ENCODE measurements around the gene NIPAL3. TPM values are rescaled to one million over a fixed set of nuclear protein-coding genes. Genes with fewer than 3 reads are reported as not detected.
"Not testable (repeated sequence)": the region's sequence is repeated elsewhere in the genome, so short reads cannot be mapped to it uniquely, and the experiment has no call there.

NIPAL3 gene
- total RNA-seq, 1 donor from 2014 or later, result 73.9 TPM

DNA sequence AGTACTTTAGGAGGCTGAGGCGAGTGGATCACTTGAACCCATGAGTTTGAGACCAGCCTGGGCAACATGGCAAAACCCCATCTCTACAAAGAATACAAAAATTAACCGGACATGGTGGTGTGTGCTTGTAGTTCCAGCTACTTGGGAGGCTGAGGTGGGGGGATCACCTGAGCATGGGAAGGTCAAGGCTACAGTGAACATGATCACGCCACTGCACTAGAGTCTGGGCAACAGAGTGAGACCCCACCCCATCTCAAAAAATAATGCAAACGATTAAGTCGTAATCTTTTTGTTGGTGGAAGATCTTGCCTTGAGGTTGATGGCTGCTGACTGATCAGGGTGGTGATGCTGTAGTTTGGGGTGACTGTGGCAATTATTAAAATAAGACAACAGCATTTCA lies 93.3 kb downstream of the NIPAL3 start:
- intact Hi-C loops (cut with DNase I), result no loop called here
- Histone ChIP-seq H3K27ac (no peak overlapping the region), H3K27me3 (no peaks in the 10 kb centered on the region), H3K9me3 (no peaks in the 10 kb centered on the region), H3K36me3 (no peaks in the 10 kb centered on the region), H3K4me1 (no peaks in the 10 kb centered on the region), H3K4me3 (no peak overlapping the region)
- TF ChIP-seq, protein P1, sequence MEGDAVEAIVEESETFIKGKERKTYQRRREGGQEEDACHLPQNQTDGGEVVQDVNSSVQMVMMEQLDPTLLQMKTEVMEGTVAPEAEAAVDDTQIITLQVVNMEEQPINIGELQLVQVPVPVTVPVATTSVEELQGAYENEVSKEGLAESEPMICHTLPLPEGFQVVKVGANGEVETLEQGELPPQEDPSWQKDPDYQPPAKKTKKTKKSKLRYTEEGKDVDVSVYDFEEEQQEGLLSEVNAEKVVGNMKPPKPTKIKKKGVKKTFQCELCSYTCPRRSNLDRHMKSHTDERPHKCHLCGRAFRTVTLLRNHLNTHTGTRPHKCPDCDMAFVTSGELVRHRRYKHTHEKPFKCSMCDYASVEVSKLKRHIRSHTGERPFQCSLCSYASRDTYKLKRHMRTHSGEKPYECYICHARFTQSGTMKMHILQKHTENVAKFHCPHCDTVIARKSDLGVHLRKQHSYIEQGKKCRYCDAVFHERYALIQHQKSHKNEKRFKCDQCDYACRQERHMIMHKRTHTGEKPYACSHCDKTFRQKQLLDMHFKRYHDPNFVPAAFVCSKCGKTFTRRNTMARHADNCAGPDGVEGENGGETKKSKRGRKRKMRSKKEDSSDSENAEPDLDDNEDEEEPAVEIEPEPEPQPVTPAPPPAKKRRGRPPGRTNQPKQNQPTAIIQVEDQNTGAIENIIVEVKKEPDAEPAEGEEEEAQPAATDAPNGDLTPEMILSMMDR (IDR thresholded peaks at IDR 0.05), result no peak
- no peak for DNase-seq (ENCODE audit: low spot score in 2 of 2)

DNA sequence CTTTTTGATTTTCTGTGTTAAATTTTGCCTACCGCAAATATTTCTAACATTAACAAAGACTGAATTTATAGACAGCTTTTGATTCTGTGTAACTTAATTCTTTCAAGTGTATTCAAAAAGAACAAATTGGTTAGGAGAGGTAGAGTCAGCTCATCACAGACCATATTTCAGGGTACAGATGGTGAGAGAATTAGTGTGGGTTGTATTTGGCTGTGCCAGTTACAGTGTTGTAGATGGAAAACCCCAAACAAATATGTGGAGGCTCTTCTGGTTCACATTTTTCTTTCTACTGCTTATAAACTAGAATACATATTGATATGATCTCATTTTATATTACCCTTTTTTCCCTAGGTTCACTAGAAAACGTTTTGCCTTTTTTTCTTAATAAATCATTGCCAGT lies 98.1 kb downstream of the NIPAL3 start:
- TF ChIP-seq, protein P1 (IDR thresholded peaks at IDR 0.05), result no peak
- Histone ChIP-seq H3K27ac (no peak overlapping the region), H3K9me3 (no peaks in the 10 kb centered on the region), H3K36me3 (no peaks in the 10 kb centered on the region), H3K4me3 (no peak overlapping the region), H3K4me1 (no peaks in the 10 kb centered on the region), H3K27me3 (no peaks in the 10 kb centered on the region)
- no peak for DNase-seq (ENCODE audit: low spot score in 2 of 2)
- intact Hi-C loops (cut with DNase I), result no loop called here

- Histone ChIP-seq H3K36me3 (no peaks in the 10 kb centered on the region), H3K4me3 (no peak overlapping the region), H3K4me1 (no peaks in the 10 kb centered on the region), H3K9me3 (no peaks in the 10 kb centered on the region), H3K27ac (no peak overlapping the region), H3K27me3 (no peaks in the 10 kb centered on the region)
- intact Hi-C loops (cut with DNase I), result no loop called here
- TF ChIP-seq, protein P1 (IDR thresholded peaks at IDR 0.05), result no peak
- no peak for DNase-seq (ENCODE audit: low spot score in 2 of 2)
Observed at GRCh38 chr1:24514946-24515345, 99.3 kb downstream of the NIPAL3 start.

DNA sequence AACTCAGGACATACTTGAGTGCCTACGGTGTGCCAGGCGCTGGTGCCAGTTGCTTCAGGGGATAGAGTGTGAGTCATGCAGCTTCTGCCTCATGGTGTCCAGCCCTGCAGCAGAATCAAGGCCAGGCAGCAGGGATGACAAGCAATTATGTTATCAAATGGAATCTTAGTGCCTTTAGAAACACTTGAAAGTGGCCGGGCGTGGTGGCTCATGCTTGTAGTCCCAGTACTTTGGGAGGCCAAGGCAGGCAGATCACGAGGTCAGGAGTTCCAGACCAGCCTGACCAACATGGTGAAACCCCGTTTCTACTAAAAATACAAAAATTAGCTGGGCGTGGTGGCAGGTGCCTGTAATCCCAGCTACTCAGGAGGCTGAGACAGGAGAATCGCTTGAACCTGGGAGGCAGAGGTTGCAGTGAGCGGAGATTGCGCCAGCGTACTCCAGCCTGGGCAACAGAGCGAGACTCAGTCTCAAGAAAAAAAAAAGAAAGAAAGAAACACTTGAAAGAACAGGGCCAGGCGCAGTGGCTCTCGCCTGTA lies 100.1 kb downstream of the NIPAL3 start:
- DNase-seq (ENCODE audit: low spot score in 2 of 2); H3K27ac ChIP-seq; H3K27me3 ChIP-seq; intact Hi-C loops (cut with DNase I); H3K4me1 ChIP-seq; H3K4me3 ChIP-seq; H3K9me3 ChIP-seq; H3K36me3 ChIP-seq: not testable (repeated sequence)

DNA sequence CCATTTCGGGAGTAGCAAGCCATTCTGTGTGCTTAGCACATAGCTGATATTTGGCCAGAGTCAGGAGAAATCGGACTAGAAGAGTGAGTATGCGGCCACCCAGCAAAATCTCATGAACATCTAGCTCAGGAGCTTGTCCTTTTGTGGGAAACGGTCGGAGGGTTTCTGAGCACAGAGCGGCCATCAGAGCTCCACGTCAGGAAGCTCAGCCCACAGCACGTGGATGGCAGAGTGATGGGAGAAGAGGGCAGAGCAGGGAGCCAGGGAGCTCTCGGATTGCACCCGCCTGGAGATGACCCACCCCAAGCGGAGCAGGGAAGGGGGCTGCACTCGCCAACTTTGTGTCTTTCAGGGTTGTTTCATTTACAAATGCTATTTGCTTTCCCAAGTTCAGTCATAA lies 100.9 kb downstream of the NIPAL3 start:
- Histone ChIP-seq H3K9me3 (no peaks in the 10 kb centered on the region), H3K36me3 (no peaks in the 10 kb centered on the region), H3K4me1 (no peaks in the 10 kb centered on the region), H3K27me3 (no peaks in the 10 kb centered on the region), H3K27ac (no peak overlapping the region), H3K4me3 (no peak overlapping the region)
- TF ChIP-seq, protein P1 (IDR thresholded peaks at IDR 0.05), result no peak
- intact Hi-C loops (cut with DNase I), result no loop called here
- no peak for DNase-seq (ENCODE audit: low spot score in 2 of 2)

DNA sequence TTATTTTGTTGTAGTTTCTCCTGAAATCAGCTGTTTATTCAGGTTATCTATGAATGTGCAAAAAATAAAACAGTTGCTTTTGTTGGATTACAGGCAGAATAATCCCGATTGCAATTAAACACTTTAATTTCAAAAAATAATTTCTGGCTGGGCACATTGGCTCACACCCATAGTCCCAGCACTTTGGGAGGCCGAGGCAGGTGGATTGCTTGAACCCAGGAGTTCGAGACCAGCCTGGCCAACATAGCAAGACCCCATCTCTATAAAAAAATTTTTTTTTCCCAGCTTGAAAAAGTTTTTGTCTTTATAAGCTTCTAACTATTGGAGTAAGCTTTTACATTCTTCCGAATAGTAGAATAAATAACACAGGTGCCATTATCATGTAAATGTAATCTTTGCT lies 102.3 kb downstream of the NIPAL3 start:
- Histone ChIP-seq H3K27ac (no peak overlapping the region), H3K36me3 (no peaks in the 10 kb centered on the region), H3K9me3 (no peaks in the 10 kb centered on the region), H3K4me1 (no peaks in the 10 kb centered on the region), H3K4me3 (no peak overlapping the region), H3K27me3 (no peaks in the 10 kb centered on the region)
- DNase-seq (ENCODE audit: low spot score in 2 of 2), result no peak
- TF ChIP-seq, protein P1 (IDR thresholded peaks at IDR 0.05), result no peak
- intact Hi-C loops (cut with DNase I), result no loop called here

DNA sequence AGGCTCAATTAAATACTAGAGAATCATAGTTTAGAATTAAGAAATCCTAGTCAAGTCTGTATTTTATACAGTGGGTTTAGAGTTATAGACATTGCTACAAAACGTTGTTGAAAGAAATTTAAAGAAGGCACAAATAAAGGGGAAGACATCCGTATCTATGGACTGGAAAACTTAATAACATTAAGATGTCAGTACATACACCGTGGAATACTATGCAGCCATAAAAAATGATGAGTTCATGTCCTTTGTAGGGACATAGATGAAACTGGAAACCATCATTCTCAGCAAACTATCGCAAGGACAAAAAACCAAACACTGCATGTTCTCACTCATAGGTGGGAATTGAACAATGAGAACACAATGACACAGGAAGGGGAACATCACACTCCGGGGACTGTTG lies 104.7 kb downstream of the NIPAL3 start:
- H3K27ac ChIP-seq; H3K27me3 ChIP-seq; H3K9me3 ChIP-seq; DNase-seq (ENCODE audit: low spot score in 2 of 2); intact Hi-C loops (cut with DNase I); H3K4me1 ChIP-seq; H3K4me3 ChIP-seq; H3K36me3 ChIP-seq: not testable (repeated sequence)

Measured in ascending aorta (tissue), 2 donors.